ENCODE measurements around the gene HCAR2. TPM values are rescaled to one million over a fixed set of nuclear protein-coding genes. Genes with fewer than 3 reads are reported as not detected.

HCAR2 gene
- total RNA-seq, 1 experiment from 2014 or later = 0.18 TPM

GRCh38 chr12:122749569-122750332, 46.6 kb upstream of the HCAR2 start:
- peak overlapping the region; percentile 66 for H3K4me3 Mint-ChIP-seq (ENCODE audit: unreplicated experiment)
- DNase-seq = peak; percentile 56 to 72
- TSS peak; percentile 48 for BruUV-seq (replicated peaks)
- no peaks in the 10 kb centered on the region for H3K27me3 ChIP-seq (replicated peaks; ENCODE audit: control insufficient read depth, insufficient read depth, low read length)
- H3K36me3 Mint-ChIP-seq (ENCODE audit: insufficient read depth, unreplicated experiment) = peaks cover 20% of the 10 kb centered on the region
- H3K9me3 ChIP-seq = no peaks in the 10 kb centered on the region
- H3K4me1 Mint-ChIP-seq (ENCODE audit: low read depth, unreplicated experiment) = peaks cover 37% of the 10 kb centered on the region
- no peaks in the 10 kb centered on the region for H3K9me3 Mint-ChIP-seq (ENCODE audit: unreplicated experiment)
- no peaks in the 10 kb centered on the region for H3K27me3 Mint-ChIP-seq (ENCODE audit: insufficient read depth, unreplicated experiment)
- intact Hi-C loops (cut with micrococcal nuclease; ENCODE audit: unreplicated experiment) = loop anchor here (5.0 kb wide), 1 partner anchor 72 kb away; no protein-coding TSS in a partner anchor
- no peaks in the 10 kb centered on the region for H3K36me3 ChIP-seq (ENCODE audit: control insufficient read depth, insufficient read depth, low read length)
- ChIA-PET POLR2A (no interaction called here), CTCF (interaction anchor here (1.3 kb wide), 1 partner anchor 112 kb away, joined by 10 read pairs; no protein-coding TSS in a partner anchor)
- TF ChIP-seq CTCF (IDR thresholded peaks at IDR 0.05; ENCODE audit: insufficient read depth in 1 of 2, low read depth in 1 of 2, low read length in 1 of 2, severe bottlenecking in 1 of 2, unreplicated experiment in 1 of 2) = no peak
- H3K4me1 ChIP-seq = peaks cover 31% of the 10 kb centered on the region
- no peak overlapping the region for H3K4me3 ChIP-seq (ENCODE audit: low read depth, low read length)
- H3K27ac Mint-ChIP-seq (ENCODE audit: unreplicated experiment) = peak overlapping the region; percentile 93

- POLR2A ChIA-PET = no interaction called here
- DNase-seq = no peak
- TF ChIP-seq CTCF (IDR thresholded peaks at IDR 0.05; ENCODE audit: insufficient read depth in 1 of 2, low read depth in 1 of 2, low read length in 1 of 2, severe bottlenecking in 1 of 2, unreplicated experiment in 1 of 2) = no peak
- no TSS peak for BruUV-seq (replicated peaks)
- CTCF ChIA-PET = interaction anchor here (0.6 kb wide), 1 partner anchor 753 kb away, joined by 3 read pairs; no protein-coding TSS in a partner anchor
- Mint-ChIP-seq H3K27me3 (ENCODE audit: insufficient read depth, unreplicated experiment) (no peaks in the 10 kb centered on the region), H3K36me3 (ENCODE audit: insufficient read depth, unreplicated experiment) (peaks cover 6% of the 10 kb centered on the region), H3K9me3 (ENCODE audit: unreplicated experiment) (no peaks in the 10 kb centered on the region), H3K4me1 (ENCODE audit: low read depth, unreplicated experiment) (peaks cover 29% of the 10 kb centered on the region), H3K27ac (ENCODE audit: unreplicated experiment) (no peak overlapping the region), H3K4me3 (ENCODE audit: unreplicated experiment) (no peak overlapping the region)
- Histone ChIP-seq H3K4me3 (ENCODE audit: low read depth, low read length) (no peak overlapping the region), H3K27me3 (replicated peaks; ENCODE audit: control insufficient read depth, insufficient read depth, low read length) (no peaks in the 10 kb centered on the region), H3K4me1 (peaks cover 23% of the 10 kb centered on the region), H3K9me3 (no peaks in the 10 kb centered on the region; the same call in 1 of the 2 replicates), H3K36me3 (ENCODE audit: control insufficient read depth, insufficient read depth, low read length) (no peaks in the 10 kb centered on the region)
- intact Hi-C loops (cut with micrococcal nuclease; ENCODE audit: unreplicated experiment) = no loop called here
These were observed 44.3 kb upstream of the HCAR2 start for GRCh38 chr12:122747224-122748135.

GRCh38 chr12:122743895-122744525, 40.9 kb upstream of the HCAR2 start:
- no peaks in the 10 kb centered on the region for H3K27me3 ChIP-seq (replicated peaks; ENCODE audit: control insufficient read depth, insufficient read depth, low read length)
- H3K27ac Mint-ChIP-seq (ENCODE audit: unreplicated experiment) = no peak overlapping the region
- intact Hi-C loops (cut with micrococcal nuclease; ENCODE audit: unreplicated experiment) = no loop called here
- H3K36me3 ChIP-seq (ENCODE audit: control insufficient read depth, insufficient read depth, low read length) = no peaks in the 10 kb centered on the region
- no peak for DNase-seq
- no peak overlapping the region for H3K4me3 Mint-ChIP-seq (ENCODE audit: unreplicated experiment)
- POLR2A ChIA-PET = no interaction called here
- no peak for TF ChIP-seq CTCF (IDR thresholded peaks at IDR 0.05; ENCODE audit: insufficient read depth in 1 of 2, low read depth in 1 of 2, low read length in 1 of 2, severe bottlenecking in 1 of 2, unreplicated experiment in 1 of 2)
- no peaks in the 10 kb centered on the region; the same call in 1 of the 2 replicates for H3K4me1 ChIP-seq
- no peaks in the 10 kb centered on the region for H3K36me3 Mint-ChIP-seq (ENCODE audit: insufficient read depth, unreplicated experiment)
- CTCF ChIA-PET = interaction anchor here (0.6 kb wide), 1 partner anchor 104 kb away, joined by 3 read pairs; no protein-coding TSS in a partner anchor
- H3K4me3 ChIP-seq (ENCODE audit: low read depth, low read length) = no peak overlapping the region
- no peaks in the 10 kb centered on the region for H3K27me3 Mint-ChIP-seq (ENCODE audit: insufficient read depth, unreplicated experiment)
- H3K4me1 Mint-ChIP-seq (ENCODE audit: low read depth, unreplicated experiment) = peaks cover 7% of the 10 kb centered on the region
- H3K9me3 ChIP-seq = no peaks in the 10 kb centered on the region; the same call in 1 of the 2 replicates
- H3K9me3 Mint-ChIP-seq (ENCODE audit: unreplicated experiment) = no peaks in the 10 kb centered on the region
- BruUV-seq (replicated peaks) = no TSS peak
